Psoas muscle (tissue), 8 donors: Measurements from ENCODE around the gene INHBB. TPM values are rescaled to one million over a fixed set of nuclear protein-coding genes. Genes with fewer than 3 reads are reported as not detected.

Source experiments
- ATAC-seq, 4 donors: fragments of 200-7000 bp; cut with Tn5 transposase; one replicate each; pipeline ENCODE4 v1.9.1; 2020; ENCODE audit warnings: moderate library complexity in 3 of 4, mild to moderate bottlenecking in 2 of 4
- DNase-seq, 2 donors: peaks; one replicate each; pipeline ENCODE4 v3.0.0-alpha.2; 2020
- H3K27ac ChIP-seq: fragments of 200-600 bp; one replicate; pipeline ENCODE4 v1.8.0; 2022
- H3K27me3 ChIP-seq, 3 donors: fragments of 200-600 bp in 1 of 3; one replicate each; pipeline versions ENCODE4 v1.6.1 to v1.8.0; 2013 to 2022; ENCODE audit warnings: low read length in 2 of 3, mild to moderate bottlenecking in 2 of 3, moderate library complexity in 1 of 3; ENCODE audit not compliant: insufficient read depth in 3 of 3
- H3K36me3 ChIP-seq, 2 donors: fragments of 200-600 bp in 1 of 2; one replicate each; pipeline versions ENCODE4 v1.6.1 to v1.8.0; 2013 to 2022; ENCODE audit warnings: low read depth in 1 of 2, mild to moderate bottlenecking in 1 of 2, moderate library complexity in 1 of 2; ENCODE audit not compliant: insufficient read depth in 1 of 2
- H3K4me1 ChIP-seq: fragments of 200-600 bp; one replicate; pipeline ENCODE4 v1.8.0; 2022
- H3K4me3 ChIP-seq: fragments of 200-600 bp; one replicate; pipeline ENCODE4 v1.8.0; 2022; ENCODE audit warnings: mild to moderate bottlenecking
- H3K9me3 ChIP-seq: fragments of 200-600 bp; one replicate; pipeline ENCODE4 v1.8.0; 2022
- WGBS, 3 donors: extraction: QIAGEN DNeasy Blood & Tissue Kit; methylation state at CpG; one replicate each; pipeline versions ENCODE4 v1.1.6 to v1.1.7; 2013; 5-methylcytosine and 5-hydroxymethylcytosine counted together
- intact Hi-C, 2 donors: fragments of 100-400 bp; cut with DNase I; formaldehyde crosslinking; loops; one replicate each; pipeline versions ENCODE4 v1.11.0 to v1.14.2; 2022
- polyA plus RNA-seq, 3 donors: library from polyadenylated mRNA; stranded (reverse); fragments of 200-250 nt; gene quantifications; one replicate each; pipeline ENCODE4 v1.2.3, GENCODE V29; 2013
- total RNA-seq, 4 donors: library from RNA; stranded (reverse); fragmentation: NEBNext Ultra II Directional in 2 of 4; extraction: Animal tissue kit (Norgen Biotek cat#: 25700) in 2 of 4; gene quantifications; one replicate each; pipeline versions ENCODE4 v1.2.1 to v1.2.4, GENCODE V29; 2021 to 2023
- TF ChIP-seq, protein P1 (sequence below): fragments of 200-600 bp; IDR thresholded peaks from one replicate; pipeline ENCODE4 v1.8.0; 2022; ENCODE audit warnings: antibody characterized with exemption
- donor health status: healthy with polysubstance abuse.
- donor health status: DM: no; HTN: no; CAD: no; lungs with moderate emphysema.
- donor health status: Bipolar disorder and iron deficiency.
- donor health status: healthy.
- donor health status: DM: yes; HTN: yes; CAD: no.
- donor health status: DM: no; HTN: no; CAD: no.
- donor health status: DM: no; HTN: no; CAD: no.
- donor health status: DM: yes; HTN: yes; CAD: no.

The INHBB gene
- total and polyA plus RNA-seq, 7 donors: 2.9 to 20.0 (median 13.4) TPM

DNA sequence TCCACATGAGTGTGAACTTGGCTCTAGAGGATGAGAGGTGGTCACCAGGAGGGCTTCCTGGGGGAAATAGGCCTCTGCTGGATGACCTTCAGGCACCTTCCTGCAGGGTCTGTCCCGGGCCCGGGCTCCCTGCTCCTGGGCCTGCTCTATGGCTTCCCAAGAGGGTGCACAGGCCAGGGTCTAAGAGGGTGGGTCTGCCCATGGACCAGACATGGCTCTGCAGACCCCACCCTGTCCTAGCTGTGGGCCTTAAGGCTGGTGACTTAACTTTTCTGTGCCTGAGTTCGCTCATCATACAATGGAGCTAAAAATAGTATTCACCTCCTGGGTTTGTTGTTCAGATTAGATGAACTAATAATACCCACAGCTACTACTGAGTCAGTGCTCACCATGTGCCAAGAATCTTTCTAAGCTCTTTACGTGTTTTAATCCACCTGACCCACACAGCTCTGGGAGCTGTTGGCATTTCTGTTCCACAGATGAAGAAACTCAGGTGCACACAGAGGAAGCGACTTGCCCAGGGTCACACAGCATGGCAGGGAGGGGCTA, 14.4 kb downstream of the INHBB start:
- H3K36me3 ChIP-seq: no peaks in the 10 kb centered on the region
- 71 to 77% (median 74%) methylated on average over 5 of the region's 5 CpGs for WGBS, 3 donors
- H3K4me3 ChIP-seq: no peak overlapping the region
- ATAC-seq (peak; percentile 8 to 79 (median 75)), DNase-seq (no peak)
- peaks cover 9% of the 10 kb centered on the region for H3K4me1 ChIP-seq
- H3K27ac ChIP-seq: no peak overlapping the region
- no peaks in the 10 kb centered on the region for H3K9me3 ChIP-seq
- intact Hi-C loops: no loop called here
- no peaks in the 10 kb centered on the region for H3K27me3 ChIP-seq
- TF ChIP-seq, protein P1, sequence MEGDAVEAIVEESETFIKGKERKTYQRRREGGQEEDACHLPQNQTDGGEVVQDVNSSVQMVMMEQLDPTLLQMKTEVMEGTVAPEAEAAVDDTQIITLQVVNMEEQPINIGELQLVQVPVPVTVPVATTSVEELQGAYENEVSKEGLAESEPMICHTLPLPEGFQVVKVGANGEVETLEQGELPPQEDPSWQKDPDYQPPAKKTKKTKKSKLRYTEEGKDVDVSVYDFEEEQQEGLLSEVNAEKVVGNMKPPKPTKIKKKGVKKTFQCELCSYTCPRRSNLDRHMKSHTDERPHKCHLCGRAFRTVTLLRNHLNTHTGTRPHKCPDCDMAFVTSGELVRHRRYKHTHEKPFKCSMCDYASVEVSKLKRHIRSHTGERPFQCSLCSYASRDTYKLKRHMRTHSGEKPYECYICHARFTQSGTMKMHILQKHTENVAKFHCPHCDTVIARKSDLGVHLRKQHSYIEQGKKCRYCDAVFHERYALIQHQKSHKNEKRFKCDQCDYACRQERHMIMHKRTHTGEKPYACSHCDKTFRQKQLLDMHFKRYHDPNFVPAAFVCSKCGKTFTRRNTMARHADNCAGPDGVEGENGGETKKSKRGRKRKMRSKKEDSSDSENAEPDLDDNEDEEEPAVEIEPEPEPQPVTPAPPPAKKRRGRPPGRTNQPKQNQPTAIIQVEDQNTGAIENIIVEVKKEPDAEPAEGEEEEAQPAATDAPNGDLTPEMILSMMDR: no peak

DNA sequence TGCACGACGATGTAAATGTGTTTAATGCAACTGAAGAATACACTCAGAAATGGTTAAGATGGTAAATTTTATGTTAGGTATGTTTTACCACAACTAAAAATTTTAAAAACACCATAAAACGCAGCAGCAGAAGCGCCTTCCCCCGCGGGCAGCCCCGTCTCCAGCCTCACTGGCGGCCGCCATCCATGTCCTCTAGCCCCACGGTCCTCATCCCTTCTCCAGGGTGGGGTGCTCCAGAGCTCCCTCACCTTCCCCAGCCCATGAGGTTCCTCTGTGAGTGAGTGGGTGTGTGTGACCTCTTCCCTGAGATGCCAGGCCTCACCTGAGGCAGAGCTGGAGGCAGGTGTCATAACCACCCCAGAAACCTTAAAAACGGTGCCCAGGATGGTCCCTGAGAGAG, 17.0 kb downstream of the INHBB start:
- H3K27me3 ChIP-seq: no peaks in the 10 kb centered on the region

DNA sequence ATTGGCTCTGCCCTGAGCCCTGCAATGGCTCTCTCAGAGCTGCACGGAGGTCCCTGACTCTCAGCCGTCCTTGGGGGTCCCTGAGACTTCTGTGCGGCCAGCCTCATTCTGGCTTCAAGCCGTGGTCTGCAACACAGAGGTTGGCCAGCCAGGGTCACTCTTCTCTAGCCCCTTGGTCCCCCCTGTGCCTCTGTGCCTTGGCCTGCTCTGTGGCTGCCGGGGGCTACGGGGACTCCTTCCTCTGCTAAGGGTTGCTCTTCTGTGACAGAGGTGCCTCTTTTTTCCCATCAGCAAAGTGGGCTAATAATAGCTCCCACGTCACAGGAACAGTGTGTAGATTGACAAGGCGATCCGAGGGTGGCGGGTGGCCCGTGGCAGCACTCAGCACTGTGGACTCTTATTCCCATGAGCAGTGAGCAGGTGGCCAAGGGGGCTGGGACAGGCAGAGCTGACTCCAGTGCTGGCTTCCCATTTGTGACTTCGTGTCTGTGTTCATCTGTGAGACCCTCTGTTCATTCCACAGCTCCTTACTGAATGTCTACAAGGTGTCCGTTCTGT, 19.4 kb downstream of the INHBB start:
- Histone ChIP-seq H3K27me3 (no peaks in the 10 kb centered on the region), H3K9me3 (no peaks in the 10 kb centered on the region), H3K27ac (no peak overlapping the region), H3K4me3 (no peak overlapping the region), H3K36me3 (no peaks in the 10 kb centered on the region), H3K4me1 (peaks cover 4% of the 10 kb centered on the region)
- WGBS, 3 donors: 70 to 78% (median 71%) methylated on average over 13 of the region's 13 CpGs
- DNase-seq (peak; percentile 5 to 68), ATAC-seq (peak in 3 of 4 donors; percentile 83 to 85 (median 85))
- intact Hi-C loops: no loop called here
- TF ChIP-seq, protein P1: no peak

More for the DNA sequence above, 17.0 kb downstream of the INHBB start:
- Histone ChIP-seq H3K9me3 (no peaks in the 10 kb centered on the region), H3K4me1 (peaks cover 9% of the 10 kb centered on the region), H3K4me3 (no peak overlapping the region), H3K36me3 (no peaks in the 10 kb centered on the region), H3K27ac (no peak overlapping the region)
- DNase-seq: peak in 1 of 2 donors; percentile 23
- TF ChIP-seq, protein P1: no peak
- WGBS, 3 donors: 92 to 96% (median 95%) methylated on average over 11 of the region's 11 CpGs
- intact Hi-C loops: no loop called here
- ATAC-seq: no peak

DNA sequence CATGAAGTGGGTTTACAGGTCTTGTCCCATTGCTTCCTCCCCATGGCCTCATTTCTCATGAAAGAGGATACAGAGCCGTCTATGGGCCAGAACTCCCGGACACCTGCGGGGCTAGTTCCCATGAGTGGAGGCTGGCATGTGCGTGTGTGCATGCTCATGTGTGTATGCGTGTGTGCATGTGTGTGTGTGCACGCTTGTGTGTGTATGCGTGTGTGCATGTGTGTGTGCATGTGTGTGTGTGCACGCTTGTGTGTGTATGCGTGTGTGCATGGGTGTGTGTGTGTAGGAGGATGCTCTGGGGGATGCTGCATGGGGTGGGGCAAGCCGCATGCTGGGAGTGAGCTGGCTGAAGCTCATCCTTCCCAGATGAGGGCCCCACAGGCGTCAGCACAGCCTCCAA, 20.8 kb downstream of the INHBB start:
- Histone ChIP-seq H3K4me1 (no peaks in the 10 kb centered on the region), H3K4me3 (no peak overlapping the region), H3K36me3 (no peaks in the 10 kb centered on the region), H3K27ac (no peak overlapping the region), H3K9me3 (no peaks in the 10 kb centered on the region), H3K27me3 (no peaks in the 10 kb centered on the region)
- ATAC-seq (no peak), DNase-seq (peak; percentile 3 to 23)
- TF ChIP-seq, protein P1: no peak
- intact Hi-C loops: no loop called here
- WGBS, 3 donors: 92 to 94% (median 92%) methylated on average over 11 of the region's 11 CpGs

DNA sequence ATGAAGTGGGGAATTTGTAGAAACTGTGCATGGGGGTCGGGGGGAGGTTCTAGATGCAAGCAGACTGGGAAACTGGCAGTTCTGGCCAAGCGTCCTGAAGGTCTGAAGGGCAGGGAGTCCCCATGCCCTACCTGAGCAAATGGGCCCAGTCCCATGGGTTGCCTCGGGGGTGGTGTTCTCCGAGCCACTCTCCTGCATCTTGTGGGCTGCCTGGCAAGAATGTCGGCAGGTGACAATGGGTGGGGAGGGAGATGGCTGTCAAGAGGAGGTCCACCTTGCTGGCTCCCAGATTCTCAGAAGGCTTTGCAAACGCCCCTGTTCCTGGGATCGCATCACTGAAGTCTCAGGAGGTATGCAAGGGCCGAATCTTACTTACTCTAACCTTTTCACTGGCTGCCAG, 21.3 kb downstream of the INHBB start:
- ATAC-seq (no peak), DNase-seq (peak; percentile 4 to 36)
- H3K4me1 ChIP-seq: no peaks in the 10 kb centered on the region
- H3K27ac ChIP-seq: no peak overlapping the region
- H3K4me3 ChIP-seq: no peak overlapping the region
- no peaks in the 10 kb centered on the region for H3K27me3 ChIP-seq
- no peaks in the 10 kb centered on the region for H3K9me3 ChIP-seq
- no peaks in the 10 kb centered on the region for H3K36me3 ChIP-seq
- TF ChIP-seq, protein P1: no peak
- WGBS, 3 donors: 86 to 94% (median 90%) methylated on average over 8 of the region's 8 CpGs
- intact Hi-C loops: no loop called here
